Smooth muscle cell (in vitro differentiated cells): ENCODE results near the gene CDK18. TPM values are rescaled to one million over a fixed set of nuclear protein-coding genes. Genes with fewer than 3 reads are reported as not detected.

ENCODE experiments used
- DNase-seq: peaks from one replicate; lab custom pipeline; 2025; ENCODE audit not compliant: unreplicated experiment; lab: John Stamatoyannopoulos, UW
- H2AFZ ChIP-seq: fragments of 200-600 bp; sonication (generic); 2 replicates; pipeline ENCODE4 v1.6.0; 2016; ENCODE audit warnings: antibody characterized with exemption, low read depth, mild to moderate bottlenecking
- H3F3A ChIP-seq: fragments of 200-600 bp; sonication (generic); 2 replicates; pipeline ENCODE4 v1.6.0; 2017; ENCODE audit warnings: antibody characterized with exemption, low read depth
- H3K27ac ChIP-seq: fragments of 200-600 bp; sonication (generic); 2 replicates; pipeline ENCODE4 v1.5.1; 2016; ENCODE audit warnings: low read depth, mild to moderate bottlenecking
- H3K27me3 ChIP-seq: fragments of 200-600 bp; sonication (generic); 2 replicates; pipeline ENCODE4 v1.6.1; 2016; ENCODE audit warnings: low read depth, mild to moderate bottlenecking
- H3K36me3 ChIP-seq: fragments of 200-600 bp; sonication (generic); 2 replicates; pipeline ENCODE4 v1.5.1; 2016; ENCODE audit warnings: low read depth
- H3K4me1 ChIP-seq: fragments of 200-600 bp; sonication (generic); 2 replicates; pipeline ENCODE4 v1.5.1; 2016; ENCODE audit warnings: low read depth
- H3K4me2 ChIP-seq: fragments of 200-600 bp; sonication (generic); 2 replicates; pipeline ENCODE4 v1.6.0; 2016; ENCODE audit warnings: mild to moderate bottlenecking
- H3K4me3 ChIP-seq: fragments of 200-600 bp; sonication (generic); 2 replicates; pipeline ENCODE4 v1.5.1; 2016; ENCODE audit warnings: mild to moderate bottlenecking
- H3K79me2 ChIP-seq: fragments of 200-600 bp; sonication (generic); 2 replicates; pipeline ENCODE4 v1.6.0; 2016; ENCODE audit warnings: low read depth, mild to moderate bottlenecking
- H3K9ac ChIP-seq: fragments of 200-600 bp; sonication (generic); 2 replicates; pipeline ENCODE4 v1.6.0; 2016; ENCODE audit warnings: low read depth
- H3K9me3 ChIP-seq: fragments of 200-600 bp; sonication (generic); replicated peaks from 2 replicates; pipeline ENCODE4 v1.5.1; 2016; ENCODE audit warnings: low read depth
- H4K20me1 ChIP-seq: fragments of 200-600 bp; sonication (generic); 2 replicates; pipeline ENCODE4 v1.6.0; 2016; ENCODE audit warnings: low read depth
- CTCF ChIP-seq: fragments of 200-600 bp; sonication (generic); IDR thresholded peaks from 2 replicates; pipeline ENCODE4 v1.5.1; 2017; ENCODE audit warnings: borderline replicate concordance, mild to moderate bottlenecking, antibody characterized with exemption; ENCODE audit not compliant: insufficient read depth, poor library complexity, severe bottlenecking
- WGBS: methylation state at CpG from one replicate; pipeline ENCODE4 v1.1.7; 2016; ENCODE audit warnings: low lambda C conversion rate; 5-methylcytosine and 5-hydroxymethylcytosine counted together
- polyA plus RNA-seq: library from polyadenylated mRNA; unstranded; fragments of >200 nt; fragmentation: Nextera tagmentation; extraction: Ambion mirVana; gene quantifications from 2 replicates; pipeline ENCODE4 v1.2.1, GENCODE V29; 2016
- total RNA-seq: library from RNA; depleted of rRNA; stranded (reverse); fragments of >200 nt; gene quantifications from 2 replicates; pipeline ENCODE4 v1.2.3, GENCODE V29; 2014

CDK18 gene
- total and polyA plus RNA-seq, 2 experiments from 2014 or later: 6.1 TPM

GRCh38 chr1:205497351-205497750 lies 7.1 kb upstream of the CDK18 start:
- no peaks in the 10 kb centered on the region for H3K79me2 ChIP-seq
- 92% methylated on average over 7 of the region's 7 CpGs for WGBS
- H3K27ac ChIP-seq: no peak overlapping the region
- TF ChIP-seq CTCF: no peak
- no peak overlapping the region for H2AFZ ChIP-seq
- H3K9me3 ChIP-seq: no peaks in the 10 kb centered on the region
- H4K20me1 ChIP-seq: no peaks in the 10 kb centered on the region
- no peak overlapping the region for H3K4me3 ChIP-seq
- H3K9ac ChIP-seq: no peak overlapping the region
- no peaks in the 10 kb centered on the region for H3K36me3 ChIP-seq
- DNase-seq: no peak
- H3F3A ChIP-seq: no peaks in the 10 kb centered on the region
- H3K4me2 ChIP-seq: no peak overlapping the region
- H3K4me1 ChIP-seq: peaks cover 6% of the 10 kb centered on the region
- no peaks in the 10 kb centered on the region for H3K27me3 ChIP-seq

GRCh38 chr1:205499789-205500188 lies 4.7 kb upstream of the CDK18 start:
- Histone ChIP-seq H3K4me2 (no peak overlapping the region), H3K4me1 (no peaks in the 10 kb centered on the region), H3K27ac (no peak overlapping the region), H3K9ac (no peak overlapping the region), H2AFZ (no peak overlapping the region), H3K36me3 (no peaks in the 10 kb centered on the region), H3F3A (no peaks in the 10 kb centered on the region), H3K9me3 (no peaks in the 10 kb centered on the region), H4K20me1 (no peaks in the 10 kb centered on the region), H3K27me3 (no peaks in the 10 kb centered on the region), H3K79me2 (no peaks in the 10 kb centered on the region), H3K4me3 (no peak overlapping the region)
- DNase-seq: no peak
- WGBS: 61% methylated on average over 3 of the region's 3 CpGs
- TF ChIP-seq CTCF: no peak

GRCh38 chr1:205500240-205501233 lies 3.9 kb upstream of the CDK18 start:
- no peaks in the 10 kb centered on the region for H3K9me3 ChIP-seq
- no peak overlapping the region for H3K4me3 ChIP-seq
- no peak for DNase-seq
- H3K4me1 ChIP-seq: peaks cover 5% of the 10 kb centered on the region
- no peaks in the 10 kb centered on the region for H3K79me2 ChIP-seq
- H3K27me3 ChIP-seq: no peaks in the 10 kb centered on the region
- no peak overlapping the region for H3K4me2 ChIP-seq
- no peak overlapping the region for H3K27ac ChIP-seq
- TF ChIP-seq CTCF: no peak
- no peak overlapping the region for H3K9ac ChIP-seq
- no peak overlapping the region for H2AFZ ChIP-seq
- H4K20me1 ChIP-seq: no peaks in the 10 kb centered on the region
- WGBS: 48% methylated on average over 9 of the region's 9 CpGs
- no peaks in the 10 kb centered on the region for H3K36me3 ChIP-seq
- no peaks in the 10 kb centered on the region for H3F3A ChIP-seq
